ENCODE measurements around the gene PGGHG.

DNA sequence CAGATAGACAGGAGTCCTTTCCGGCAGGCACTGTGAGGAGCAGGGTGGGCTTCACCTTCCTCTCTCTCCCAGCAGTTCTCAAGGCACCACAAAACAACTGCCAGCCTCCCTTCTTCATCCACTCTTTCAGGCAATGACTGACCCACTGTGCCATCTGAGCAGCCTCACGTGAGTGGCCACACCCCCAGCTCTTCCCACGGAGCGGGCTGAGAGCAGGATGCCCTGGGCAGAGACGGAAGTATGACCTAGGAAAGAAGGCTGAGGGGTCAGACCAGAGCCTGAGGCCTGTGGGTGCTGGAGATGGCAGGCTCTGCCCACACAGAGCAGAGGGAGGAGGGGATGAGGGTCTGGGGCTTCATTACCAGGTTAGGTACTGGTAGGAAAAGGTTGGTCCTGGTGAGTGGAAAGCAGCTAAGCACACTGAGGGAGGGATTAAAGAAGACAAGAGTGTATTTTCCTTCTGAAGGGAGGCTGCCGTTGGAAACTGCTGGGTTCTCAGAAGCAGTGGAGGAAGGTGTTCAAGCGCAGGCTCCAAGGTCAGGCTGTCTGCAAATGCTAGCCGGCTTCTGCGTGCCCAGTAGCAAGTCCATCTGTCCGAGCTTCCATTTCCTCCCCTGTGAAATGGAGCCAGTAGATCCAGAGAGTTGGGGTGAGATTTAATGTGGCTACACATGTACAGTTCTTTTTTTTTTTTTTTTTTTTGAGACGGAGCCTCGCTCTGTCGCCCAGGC is 6.1 kb upstream of the PGGHG start:
- no peak for TF ChIP-seq CTCF (IDR thresholded peaks at IDR 0.05)
- TF ChIP-seq ZFX (IDR thresholded peaks at IDR 0.05; ENCODE audit: borderline replicate concordance), result no peak

All from 22Rv1 (cell line).